Endothelial cell of umbilical vein (primary cell): ENCODE data around the gene SPTSSB. TPM values are rescaled to one million over a fixed set of nuclear protein-coding genes. Genes with fewer than 3 reads are reported as not detected.

Experiments
- BruUV-seq: library from RNA; stranded (reverse); fragments of 400-500 nt; replicated peaks from 2 replicates; lab custom pipeline; 2021; lab: Mats Ljungman, UMichigan
- CTCF ChIA-PET: fragments of 300-600, 350-600 bp; sonication (Branson Sonifier 250); formaldehyde crosslinking; loops from one replicate; lab custom pipeline; 2021; ENCODE audit warnings: antibody characterized with exemption, inconsistent platforms; lab: Charles Lee
- POLR2A ChIA-PET: fragments of 300-600, 350-600 bp; sonication (Branson Sonifier 250); formaldehyde crosslinking; loops from one replicate; lab custom pipeline; 2021; ENCODE audit warnings: antibody characterized with exemption, inconsistent platforms; lab: Charles Lee
- DNase-seq: peaks from one replicate; pipeline ENCODE4 v3.0.0-alpha.2; 2011; ENCODE audit warnings: low read depth, low spot score
- FAIRE-seq: peaks from 2 replicates; lab custom pipeline; 2011; peaks lifted over from hg19 to GRCh38; lab: Jason Lieb, UNC
- H2AFZ ChIP-seq: 2 replicates; pipeline ENCODE4 v1.6.0; 2012; ENCODE audit warnings: low read depth, low read length, control low read depth, inconsistent platforms
- H3K27ac ChIP-seq: 2 replicates; pipeline ENCODE4 v1.5.1; 2011; ENCODE audit warnings: low read depth, mild to moderate bottlenecking, control low read depth, low read length, moderate library complexity; ENCODE audit not compliant: insufficient read depth
- H3K27me3 ChIP-seq, 2 experiments: 2 replicates each; pipeline versions ENCODE4 v1.6.0 to v1.6.1; 2011; ENCODE audit warnings: low read length in 2 of 2, mixed read lengths in 1 of 2; ENCODE audit not compliant: control insufficient read depth in 2 of 2, insufficient read depth in 2 of 2
- H3K36me3 ChIP-seq, 2 experiments: 2 replicates in 1 of 2; 3 replicates in 1 of 2; pipeline ENCODE4 v1.5.1; 2011; ENCODE audit warnings: low read length in 2 of 2, mild to moderate bottlenecking in 1 of 2, moderate library complexity in 1 of 2; ENCODE audit not compliant: control insufficient read depth in 2 of 2, insufficient read depth in 2 of 2; ENCODE audit errors: extremely low read depth in 1 of 2
- H3K4me1 ChIP-seq: 3 replicates; pipeline ENCODE4 v1.5.1; 2011; ENCODE audit warnings: mild to moderate bottlenecking, low read length; ENCODE audit not compliant: control insufficient read depth, insufficient read depth; ENCODE audit errors: extremely low read depth
- H3K4me2 ChIP-seq: 2 replicates; pipeline ENCODE4 v1.6.1; 2011; ENCODE audit warnings: low read length, control low read depth, mixed read lengths; ENCODE audit not compliant: insufficient read depth
- H3K4me3 ChIP-seq, 3 experiments: fragments of 200-600 bp in 1 of 3; sonication (generic), shearing (Covaris generic) in 1 of 3; replicated peaks in 1 of 3; 2 replicates each; pipeline ENCODE4 v1.5.1; 2011 to 2016; ENCODE audit warnings: control low read depth in 3 of 3, low read length in 3 of 3, mild to moderate bottlenecking in 2 of 3, inconsistent platforms in 1 of 3, low read depth in 1 of 3, moderate library complexity in 1 of 3; ENCODE audit not compliant: insufficient read depth in 1 of 3
- H3K79me2 ChIP-seq: 2 replicates; pipeline ENCODE4 v1.6.0; 2012; ENCODE audit warnings: low read length, inconsistent platforms; ENCODE audit not compliant: control insufficient read depth, insufficient read depth
- H3K9ac ChIP-seq: replicated peaks from 2 replicates; pipeline ENCODE3; 2011; ENCODE audit warnings: low read length, control low read depth; ENCODE audit not compliant: insufficient read depth; ENCODE audit errors: extremely low read depth
- H3K9me1 ChIP-seq: replicated peaks from 3 replicates; pipeline ENCODE4 v1.6.0; 2011; ENCODE audit warnings: mild to moderate bottlenecking, low read length; ENCODE audit not compliant: control insufficient read depth, insufficient read depth; ENCODE audit errors: extremely low read depth
- H3K9me3 ChIP-seq: replicated peaks from 2 replicates; pipeline ENCODE4 v1.5.1; 2012; ENCODE audit warnings: low read length, inconsistent platforms; ENCODE audit not compliant: control insufficient read depth, insufficient read depth
- H4K20me1 ChIP-seq: replicated peaks from 2 replicates; pipeline ENCODE3; 2011; ENCODE audit warnings: mild to moderate bottlenecking, low read length; ENCODE audit not compliant: control insufficient read depth, insufficient read depth; ENCODE audit errors: extremely low read depth
- EZH2 ChIP-seq: IDR thresholded peaks from 2 replicates; pipeline ENCODE4 v1.6.1; 2012; ENCODE audit warnings: borderline replicate concordance, low read depth, mild to moderate bottlenecking, moderate library complexity, low read length, inconsistent platforms; ENCODE audit not compliant: severe bottlenecking
- FOS ChIP-seq: IDR thresholded peaks from 2 replicates; pipeline ENCODE4 v1.6.1; 2011; ENCODE audit warnings: mild to moderate bottlenecking, low read length, moderate library complexity, borderline replicate concordance; ENCODE audit not compliant: insufficient read depth
- GATA2 ChIP-seq: IDR thresholded peaks from 2 replicates; pipeline ENCODE4 v1.7.0; 2011; ENCODE audit warnings: low read depth, mild to moderate bottlenecking, moderate library complexity, mixed read lengths, low read length; ENCODE audit not compliant: insufficient read length, insufficient read depth
- JUN ChIP-seq: IDR thresholded peaks from 2 replicates; pipeline ENCODE4 v1.6.1; 2011; ENCODE audit warnings: borderline replicate concordance, low read depth; ENCODE audit not compliant: insufficient read length, insufficient read depth
- MYC ChIP-seq: IDR thresholded peaks from one replicate; pipeline ENCODE4 v1.6.1; 2011; ENCODE audit warnings: mild to moderate bottlenecking, low read depth, low read length
- POLR2A ChIP-seq: IDR thresholded peaks from 2 replicates; pipeline ENCODE4 v1.6.1; 2012; ENCODE audit warnings: low read depth, mild to moderate bottlenecking, control low read depth, low read length
- POLR2AphosphoS5 ChIP-seq: IDR thresholded peaks from 2 replicates; pipeline ENCODE4 v1.6.1; 2012; ENCODE audit warnings: low read depth, mild to moderate bottlenecking, control low read depth, low read length, moderate library complexity; ENCODE audit not compliant: insufficient read depth
- dilution Hi-C: fragments of 300-500 bp; cut with MboI; formaldehyde crosslinking; loops from one replicate; pipeline ENCODE4 v1.15.0; 2019; ENCODE audit warnings: low sequenced_read_pairs; ENCODE audit not compliant: extremely low pct_ligation_motif_present
- intact Hi-C: fragments of 100-400 bp; cut with micrococcal nuclease; formaldehyde crosslinking; loops from one replicate; pipeline ENCODE4 v1.10.0; 2022
- polyA plus RNA-seq, 4 experiments: library from polyadenylated mRNA; depleted of rRNA in 3 of 4; stranded (reverse) in 3 of 4; unstranded in 1 of 4; fragments of >200 nt; gene quantifications; 2 replicates each; pipeline versions ENCODE4 v1.2.1 to v1.2.3, GENCODE V29; 2011 to 2012; ENCODE audit warnings: missing spikeins in 1 of 4
- total RNA-seq: library from RNA; stranded (reverse); gene quantifications from 2 replicates; pipeline ENCODE4 v1.2.3, GENCODE V29; 2021
- TF ChIP-seq, protein P1 (sequence below), 2 donors: IDR thresholded peaks; 1 replicate in 1 of 2; 2 replicates in 1 of 2; pipeline ENCODE4 v1.5.1; 2011; ENCODE audit warnings: low read length in 2 of 2, mild to moderate bottlenecking in 2 of 2, moderate library complexity in 2 of 2, control low read depth in 1 of 2, inconsistent platforms in 1 of 2, low read depth in 1 of 2; ENCODE audit not compliant: insufficient read depth in 1 of 2; ENCODE audit errors: extremely low read depth in 1 of 2
- TF ChIP-seq, protein P2 (sequence below): IDR thresholded peaks from 2 replicates; pipeline ENCODE4 v1.6.1; 2011; ENCODE audit not compliant: insufficient read depth, insufficient read length

Gene SPTSSB
- total and polyA plus RNA-seq, 2 donors (not counting 3 experiments of a cell fraction or from before 2014, with no cell fraction given): not detected

DNA sequence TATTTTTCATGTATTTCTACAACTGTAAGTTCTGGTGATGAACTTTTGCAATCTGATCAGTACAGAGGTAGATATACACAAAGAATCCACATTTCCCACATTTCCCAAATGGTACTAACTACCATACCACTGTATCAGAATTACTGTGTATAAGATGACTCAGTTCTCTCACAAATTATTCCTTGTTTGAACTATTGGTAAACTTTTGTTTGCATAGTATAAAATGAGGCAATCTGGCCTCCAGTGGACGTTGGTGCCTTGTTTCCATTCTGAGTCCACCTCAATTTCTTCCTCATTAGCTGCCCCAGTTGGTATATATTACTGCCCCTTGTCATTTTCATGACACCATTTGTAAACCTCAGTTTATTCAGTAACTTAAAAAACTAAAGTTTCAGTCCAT, 38.5 kb downstream of the SPTSSB start:
- peaks cover 3 to 6% of the 10 kb centered on the region in 2 experiments for H3K27me3 ChIP-seq
- CTCF ChIA-PET: interaction anchor here (0.6 kb wide), 1 partner anchor 1107 kb away, joined by 5 read pairs; no protein-coding TSS in a partner anchor
- no peak for FAIRE-seq
- H3K36me3 ChIP-seq: no peaks in the 10 kb centered on the region
- dilution Hi-C loops: no loop called here
- H3K9me1 ChIP-seq: no peaks in the 10 kb centered on the region
- no peak for DNase-seq
- TF ChIP-seq MYC (no peak), POLR2A (no peak), POLR2AphosphoS5 (no peak), EZH2 (no peak)
- TF ChIP-seq, protein P1, sequence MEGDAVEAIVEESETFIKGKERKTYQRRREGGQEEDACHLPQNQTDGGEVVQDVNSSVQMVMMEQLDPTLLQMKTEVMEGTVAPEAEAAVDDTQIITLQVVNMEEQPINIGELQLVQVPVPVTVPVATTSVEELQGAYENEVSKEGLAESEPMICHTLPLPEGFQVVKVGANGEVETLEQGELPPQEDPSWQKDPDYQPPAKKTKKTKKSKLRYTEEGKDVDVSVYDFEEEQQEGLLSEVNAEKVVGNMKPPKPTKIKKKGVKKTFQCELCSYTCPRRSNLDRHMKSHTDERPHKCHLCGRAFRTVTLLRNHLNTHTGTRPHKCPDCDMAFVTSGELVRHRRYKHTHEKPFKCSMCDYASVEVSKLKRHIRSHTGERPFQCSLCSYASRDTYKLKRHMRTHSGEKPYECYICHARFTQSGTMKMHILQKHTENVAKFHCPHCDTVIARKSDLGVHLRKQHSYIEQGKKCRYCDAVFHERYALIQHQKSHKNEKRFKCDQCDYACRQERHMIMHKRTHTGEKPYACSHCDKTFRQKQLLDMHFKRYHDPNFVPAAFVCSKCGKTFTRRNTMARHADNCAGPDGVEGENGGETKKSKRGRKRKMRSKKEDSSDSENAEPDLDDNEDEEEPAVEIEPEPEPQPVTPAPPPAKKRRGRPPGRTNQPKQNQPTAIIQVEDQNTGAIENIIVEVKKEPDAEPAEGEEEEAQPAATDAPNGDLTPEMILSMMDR (IDR thresholded peaks at IDR 0.05; ENCODE audit: extremely low read depth in 1 of 2, insufficient read depth in 1 of 2, low read depth in 1 of 2, low read length in 2 of 2): no peak
- H3K9ac ChIP-seq: no peak overlapping the region
- no peaks in the 10 kb centered on the region for H3K4me1 ChIP-seq
- POLR2A ChIA-PET: no interaction called here
- H3K79me2 ChIP-seq: no peaks in the 10 kb centered on the region
- H4K20me1 ChIP-seq: no peaks in the 10 kb centered on the region
- intact Hi-C loops: no loop called here
- no peak overlapping the region for H3K4me2 ChIP-seq
- no peaks in the 10 kb centered on the region for H3K9me3 ChIP-seq
- no peak overlapping the region for H3K27ac ChIP-seq
- H2AFZ ChIP-seq: no peak overlapping the region
- no peak overlapping the region for H3K4me3 ChIP-seq
- no TSS peak for BruUV-seq

DNA sequence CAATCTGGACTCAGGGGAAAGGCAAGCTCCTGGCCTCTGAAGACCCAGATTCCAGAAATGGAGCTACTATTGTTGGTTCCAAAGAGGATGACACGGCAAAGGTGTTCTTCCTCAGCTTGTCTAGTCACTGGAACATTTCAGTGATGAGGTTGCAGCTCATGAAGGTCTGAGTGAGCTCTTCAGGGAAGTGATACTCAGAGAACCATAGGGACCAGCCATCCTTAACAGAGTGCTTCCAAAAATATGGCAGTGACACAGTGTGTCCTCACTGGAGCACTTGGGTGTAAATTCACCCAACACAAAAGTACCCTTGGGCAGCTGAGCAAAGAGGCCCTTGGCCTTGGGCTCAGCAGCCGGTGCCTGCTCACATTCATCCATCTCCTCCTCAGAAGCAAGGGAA, 46.3 kb downstream of the SPTSSB start:
- Histone ChIP-seq H3K4me3 (no peak overlapping the region), H3K27me3 (no peaks in the 10 kb centered on the region), H3K4me2 (no peak overlapping the region), H3K9me1 (no peaks in the 10 kb centered on the region), H3K4me1 (no peaks in the 10 kb centered on the region), H3K27ac (no peak overlapping the region), H3K36me3 (no peaks in the 10 kb centered on the region), H3K9ac (no peak overlapping the region), H4K20me1 (no peaks in the 10 kb centered on the region), H2AFZ (no peak overlapping the region), H3K9me3 (no peaks in the 10 kb centered on the region), H3K79me2 (no peaks in the 10 kb centered on the region)
- BruUV-seq: no TSS peak
- intact Hi-C loops: no loop called here
- ChIA-PET CTCF (interaction anchor here (1.4 to 1.5 kb wide), 2 partner anchors 10 to 50 kb away, joined by 3 to 4 read pairs; no protein-coding TSS in a partner anchor), POLR2A (no interaction called here)
- TF ChIP-seq POLR2AphosphoS5: no peak
- no peak for TF ChIP-seq POLR2A
- no peak for TF ChIP-seq GATA2
- TF ChIP-seq JUN: no peak
- no peak for TF ChIP-seq FOS
- TF ChIP-seq, protein P1 (IDR thresholded peaks at IDR 0.05; ENCODE audit: extremely low read depth in 1 of 2, insufficient read depth in 1 of 2, low read depth in 1 of 2, low read length in 2 of 2): no peak
- no peak for TF ChIP-seq MYC
- no peak for TF ChIP-seq EZH2
- TF ChIP-seq, protein P2, sequence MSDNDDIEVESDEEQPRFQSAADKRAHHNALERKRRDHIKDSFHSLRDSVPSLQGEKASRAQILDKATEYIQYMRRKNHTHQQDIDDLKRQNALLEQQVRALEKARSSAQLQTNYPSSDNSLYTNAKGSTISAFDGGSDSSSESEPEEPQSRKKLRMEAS: no peak
- dilution Hi-C loops: no loop called here
- FAIRE-seq: no peak
- no peak for DNase-seq
